ENCODE data around the gene PLEKHA8.

The PLEKHA8 gene

GRCh38 chr7:30168835-30169573 is 140.8 kb downstream of the PLEKHA8 start:
- in situ Hi-C loops (cut with HindIII; ENCODE audit: low sequenced_read_pairs): no loop called here
- TF ChIP-seq, protein P1, sequence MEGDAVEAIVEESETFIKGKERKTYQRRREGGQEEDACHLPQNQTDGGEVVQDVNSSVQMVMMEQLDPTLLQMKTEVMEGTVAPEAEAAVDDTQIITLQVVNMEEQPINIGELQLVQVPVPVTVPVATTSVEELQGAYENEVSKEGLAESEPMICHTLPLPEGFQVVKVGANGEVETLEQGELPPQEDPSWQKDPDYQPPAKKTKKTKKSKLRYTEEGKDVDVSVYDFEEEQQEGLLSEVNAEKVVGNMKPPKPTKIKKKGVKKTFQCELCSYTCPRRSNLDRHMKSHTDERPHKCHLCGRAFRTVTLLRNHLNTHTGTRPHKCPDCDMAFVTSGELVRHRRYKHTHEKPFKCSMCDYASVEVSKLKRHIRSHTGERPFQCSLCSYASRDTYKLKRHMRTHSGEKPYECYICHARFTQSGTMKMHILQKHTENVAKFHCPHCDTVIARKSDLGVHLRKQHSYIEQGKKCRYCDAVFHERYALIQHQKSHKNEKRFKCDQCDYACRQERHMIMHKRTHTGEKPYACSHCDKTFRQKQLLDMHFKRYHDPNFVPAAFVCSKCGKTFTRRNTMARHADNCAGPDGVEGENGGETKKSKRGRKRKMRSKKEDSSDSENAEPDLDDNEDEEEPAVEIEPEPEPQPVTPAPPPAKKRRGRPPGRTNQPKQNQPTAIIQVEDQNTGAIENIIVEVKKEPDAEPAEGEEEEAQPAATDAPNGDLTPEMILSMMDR (IDR thresholded peaks at IDR 0.05; ENCODE audit: low read depth, low read length): no peak
- DNase-seq (ENCODE audit: low read depth, low spot score): peak; percentile 82
- H3K4me3 ChIP-seq (ENCODE audit: low read depth, low read length): no peak overlapping the region

GRCh38 chr7:30169579-30169978 is 141.4 kb downstream of the PLEKHA8 start:
- in situ Hi-C loops (cut with HindIII; ENCODE audit: low sequenced_read_pairs): no loop called here
- H3K4me3 ChIP-seq (ENCODE audit: low read depth, low read length): no peak overlapping the region
- DNase-seq (ENCODE audit: low read depth, low spot score): no peak
- TF ChIP-seq, protein P1 (IDR thresholded peaks at IDR 0.05; ENCODE audit: low read depth, low read length): no peak

DNA sequence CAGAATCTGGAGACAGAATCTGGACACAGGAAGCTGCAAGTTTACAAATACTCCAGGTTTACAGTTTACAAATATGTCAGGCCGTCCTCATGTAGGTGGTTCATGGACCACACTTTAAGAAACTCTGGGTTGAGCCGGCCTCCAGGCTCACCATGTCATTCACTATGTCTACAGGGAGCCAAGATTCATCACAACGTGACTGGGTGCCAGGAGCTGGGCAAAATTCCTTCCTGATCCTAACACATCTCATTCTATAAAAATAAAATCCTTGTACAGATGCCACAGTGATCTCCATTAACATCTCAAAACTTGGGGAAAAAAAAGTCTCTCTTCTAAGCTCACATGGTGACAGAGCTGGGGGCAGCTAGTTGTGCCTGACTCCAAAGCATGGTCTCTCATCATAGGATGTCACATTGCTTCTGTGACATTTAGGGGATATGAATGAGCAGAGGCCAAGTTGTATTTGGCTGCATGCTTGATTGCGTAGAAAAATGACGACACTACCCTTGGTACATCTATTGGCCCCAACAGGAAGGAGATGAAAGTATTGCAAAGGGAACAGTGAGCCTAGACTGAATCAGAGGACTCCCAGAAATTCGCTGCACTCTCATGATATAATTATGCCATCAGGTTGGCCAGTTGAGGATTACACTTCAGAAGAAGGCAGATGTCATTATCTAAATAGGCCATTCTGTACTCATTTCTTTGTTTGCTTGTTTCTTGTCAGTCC is 142.4 kb downstream of the PLEKHA8 start:
- no peak overlapping the region for H3K4me3 ChIP-seq (ENCODE audit: low read depth, low read length)
- no peak for DNase-seq (ENCODE audit: low read depth, low spot score)
- TF ChIP-seq, protein P1 (IDR thresholded peaks at IDR 0.05; ENCODE audit: low read depth, low read length): no peak
- in situ Hi-C loops (cut with HindIII; ENCODE audit: low sequenced_read_pairs): no loop called here

GRCh38 chr7:30171766-30172447 is 143.7 kb downstream of the PLEKHA8 start:
- TF ChIP-seq, protein P1 (IDR thresholded peaks at IDR 0.05; ENCODE audit: low read depth, low read length): no peak
- DNase-seq (ENCODE audit: low read depth, low spot score): no peak
- in situ Hi-C loops (cut with HindIII; ENCODE audit: low sequenced_read_pairs): no loop called here
- no peak overlapping the region for H3K4me3 ChIP-seq (ENCODE audit: low read depth, low read length)

DNA sequence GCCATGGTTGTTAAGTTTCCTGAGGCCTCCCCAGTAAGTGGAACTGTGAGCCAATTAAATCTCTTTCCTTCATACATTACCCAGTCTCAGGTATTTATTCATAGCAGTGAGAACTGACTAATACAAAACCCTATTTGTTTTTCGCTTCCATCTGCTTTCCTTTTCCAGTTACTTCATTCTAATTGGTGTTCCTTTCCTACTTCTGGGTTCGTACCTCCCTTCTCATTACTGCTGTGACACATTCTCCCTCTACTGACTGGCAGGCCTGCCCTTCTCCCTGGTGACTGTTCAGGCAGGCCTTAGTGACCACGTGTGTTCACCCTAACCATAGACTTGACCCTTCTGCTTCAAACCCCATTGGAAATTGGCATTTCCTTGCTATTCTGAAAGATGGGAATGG is 144.2 kb downstream of the PLEKHA8 start:
- no peak overlapping the region for H3K4me3 ChIP-seq (ENCODE audit: low read depth, low read length)
- TF ChIP-seq, protein P1 (IDR thresholded peaks at IDR 0.05; ENCODE audit: low read depth, low read length): no peak
- DNase-seq (ENCODE audit: low read depth, low spot score): no peak
- in situ Hi-C loops (cut with HindIII; ENCODE audit: low sequenced_read_pairs): no loop called here

DNA sequence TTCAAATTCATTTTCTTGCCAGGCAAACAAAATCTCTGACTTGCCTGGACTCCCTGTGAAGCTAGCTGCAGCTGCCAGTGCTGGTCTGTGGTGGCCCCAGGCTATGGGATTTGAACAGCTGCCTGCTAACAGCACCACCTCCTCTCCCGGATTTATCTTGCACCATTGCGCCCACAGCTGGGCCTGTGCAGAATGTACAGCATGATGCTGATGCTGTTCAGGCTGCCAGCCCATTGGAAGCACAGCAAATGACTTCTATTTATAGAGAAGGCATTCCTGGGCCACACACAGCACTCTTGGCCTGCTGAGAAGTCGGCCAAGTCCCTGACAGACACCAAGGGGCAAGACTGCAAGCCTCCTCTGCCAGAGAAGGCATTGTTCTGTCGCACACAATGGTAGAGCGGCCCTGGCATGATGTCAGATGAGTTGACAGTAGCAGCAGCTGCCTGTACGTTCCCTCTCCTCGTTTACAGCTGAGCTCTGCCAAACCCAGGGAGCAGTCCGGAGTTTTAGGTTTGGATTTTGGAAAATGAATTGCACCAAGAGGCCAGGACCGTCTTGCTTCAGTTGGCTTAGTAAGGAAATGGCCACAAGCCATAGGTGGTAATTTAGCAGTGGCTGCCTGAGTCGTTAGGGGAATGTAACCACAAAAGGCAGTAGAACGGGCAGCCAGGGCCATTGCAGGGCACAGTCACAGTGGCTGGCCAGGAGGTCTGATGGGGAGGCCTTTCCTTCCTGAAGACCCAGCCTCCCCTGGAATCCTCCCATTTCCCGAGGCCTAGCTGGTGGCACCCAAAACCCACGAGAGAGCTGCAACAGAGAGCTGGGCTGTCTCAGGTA is 145.1 kb downstream of the PLEKHA8 start:
- in situ Hi-C loops (cut with HindIII; ENCODE audit: low sequenced_read_pairs): no loop called here
- no peak overlapping the region for H3K4me3 ChIP-seq (ENCODE audit: low read depth, low read length)
- peak; percentile 90 for DNase-seq (ENCODE audit: low read depth, low spot score)
- TF ChIP-seq, protein P1 (IDR thresholded peaks at IDR 0.05; ENCODE audit: low read depth, low read length): peak; percentile 47
